Mesendoderm (in vitro differentiated cells): Measurements from ENCODE around the gene KBTBD6.
"Not testable (repeated sequence)": the region's sequence is repeated elsewhere in the genome, so short reads cannot be mapped to it uniquely, and the experiment has no call there.

Source experiments
- DNase-seq: peaks from one replicate; pipeline ENCODE4 v3.0.0; 2013
- H2AK5ac ChIP-seq: 2 replicates; pipeline ENCODE4 v1.6.1; 2013; ENCODE audit warnings: low read length, inconsistent platforms
- H2BK120ac ChIP-seq: 2 replicates; pipeline ENCODE4 v1.6.1; 2013; ENCODE audit warnings: low read depth, mild to moderate bottlenecking, low read length, moderate library complexity, mixed read lengths
- H2BK15ac ChIP-seq: replicated peaks from 2 replicates; pipeline ENCODE4 v1.6.1; 2013; ENCODE audit warnings: low read depth, mild to moderate bottlenecking, moderate library complexity
- H2BK5ac ChIP-seq: 2 replicates; pipeline ENCODE4 v1.6.1; 2013; ENCODE audit warnings: low read length, inconsistent platforms
- H3K18ac ChIP-seq: 2 replicates; pipeline ENCODE4 v1.6.1; 2013; ENCODE audit warnings: mild to moderate bottlenecking, low read length, mixed read lengths
- H3K23ac ChIP-seq: one replicate; pipeline ENCODE4 v1.6.1; 2013; ENCODE audit warnings: low read length
- H3K27ac ChIP-seq: 2 replicates; pipeline ENCODE4 v1.5.1; 2013; ENCODE audit warnings: low read depth, mild to moderate bottlenecking, inconsistent platforms, low read length, moderate library complexity
- H3K27me3 ChIP-seq: 2 replicates; pipeline ENCODE4 v1.6.1; 2013; ENCODE audit warnings: low read length, control low read depth, mild to moderate bottlenecking, inconsistent platforms; ENCODE audit not compliant: insufficient read depth, poor library complexity
- H3K36me3 ChIP-seq: 2 replicates; pipeline ENCODE4 v1.6.1; 2013; ENCODE audit warnings: low read length, inconsistent platforms; ENCODE audit not compliant: control insufficient read depth, insufficient read depth
- H3K4ac ChIP-seq: one replicate; pipeline ENCODE4 v1.6.1; 2013; ENCODE audit warnings: low read depth, mild to moderate bottlenecking, low read length, moderate library complexity
- H3K4me1 ChIP-seq: 2 replicates; pipeline ENCODE4 v1.6.1; 2013; ENCODE audit warnings: low read depth, low read length, inconsistent platforms; ENCODE audit not compliant: control insufficient read depth
- H3K4me2 ChIP-seq: 2 replicates; pipeline ENCODE4 v1.6.1; 2013; ENCODE audit warnings: low read length
- H3K4me3 ChIP-seq: 2 replicates; pipeline ENCODE4 v1.5.1; 2013; ENCODE audit warnings: mild to moderate bottlenecking, low read length
- H3K56ac ChIP-seq: one replicate; pipeline ENCODE4 v1.6.1; 2013; ENCODE audit warnings: low read length
- H3K79me1 ChIP-seq: 2 replicates; pipeline ENCODE4 v1.6.1; 2013; ENCODE audit warnings: low read length, inconsistent platforms
- H3K79me2 ChIP-seq: 2 replicates; pipeline ENCODE4 v1.6.1; 2013; ENCODE audit warnings: mild to moderate bottlenecking, low read length; ENCODE audit not compliant: control insufficient read depth, insufficient read depth
- H3K9ac ChIP-seq: 2 replicates; pipeline ENCODE4 v1.6.1; 2013; ENCODE audit warnings: low read length, inconsistent platforms
- H4K5ac ChIP-seq: one replicate; pipeline ENCODE4 v1.6.1; 2013; ENCODE audit warnings: low read length
- H4K8ac ChIP-seq: one replicate; pipeline ENCODE4 v1.6.1; 2013; ENCODE audit warnings: low read depth, mild to moderate bottlenecking, control low read depth, low read length, moderate library complexity
- WGBS: extraction: QIAGEN DNeasy Blood & Tissue Kit; methylation state at CpG from one replicate; pipeline ENCODE4 v1.1.7; 2013; ENCODE audit warnings: low lambda C conversion rate, missing lambda C conversion rate; ENCODE audit not compliant: insufficient coverage; ENCODE audit errors: extremely low coverage; 5-methylcytosine and 5-hydroxymethylcytosine counted together

Gene KBTBD6

GRCh38 chr13:41175576-41175975, 43.0 kb upstream of the KBTBD6 start:
- not testable (repeated sequence) for H4K8ac ChIP-seq, H3K18ac ChIP-seq, H3K79me2 ChIP-seq, H3K27me3 ChIP-seq, DNase-seq, H2BK15ac ChIP-seq, H3K4ac ChIP-seq, H4K5ac ChIP-seq, H3K56ac ChIP-seq, H2AK5ac ChIP-seq, H3K23ac ChIP-seq, H3K4me3 ChIP-seq, H3K4me1 ChIP-seq, H3K79me1 ChIP-seq, H3K27ac ChIP-seq, H2BK120ac ChIP-seq, H3K4me2 ChIP-seq, H3K9ac ChIP-seq, H2BK5ac ChIP-seq, H3K36me3 ChIP-seq
- WGBS: no CpG with 5 or more reads among the region's 8 CpGs

GRCh38 chr13:41162151-41162550, 29.5 kb upstream of the KBTBD6 start:
- no peak for DNase-seq
- H3K79me2 ChIP-seq: no peaks in the 10 kb centered on the region
- no peaks in the 10 kb centered on the region for H3K4me1 ChIP-seq

GRCh38 chr13:41159174-41159573, 26.6 kb upstream of the KBTBD6 start:
- Histone ChIP-seq H2BK5ac (no peak overlapping the region), H3K9ac (no peak overlapping the region), H3K18ac (no peak overlapping the region), H2BK120ac (no peak overlapping the region), H3K4ac (no peak overlapping the region), H3K27me3 (no peaks in the 10 kb centered on the region), H3K4me3 (no peak overlapping the region), H3K79me2 (no peaks in the 10 kb centered on the region), H3K56ac (no peak overlapping the region), H4K5ac (no peak overlapping the region), H2BK15ac (no peak overlapping the region), H3K36me3 (no peaks in the 10 kb centered on the region), H3K23ac (no peak overlapping the region), H3K79me1 (no peaks in the 10 kb centered on the region), H3K4me1 (no peaks in the 10 kb centered on the region), H3K4me2 (no peak overlapping the region), H3K27ac (no peak overlapping the region), H4K8ac (no peak overlapping the region), H2AK5ac (no peak overlapping the region)
- DNase-seq: no peak

More at GRCh38 chr13:41162151-41162550, 29.5 kb upstream of the KBTBD6 start:
- Histone ChIP-seq H3K4me2 (no peak overlapping the region), H3K4ac (no peak overlapping the region), H2BK15ac (no peak overlapping the region), H3K56ac (no peak overlapping the region), H2BK5ac (no peak overlapping the region), H3K18ac (no peak overlapping the region), H4K5ac (no peak overlapping the region), H3K79me1 (no peaks in the 10 kb centered on the region), H3K4me3 (no peak overlapping the region), H4K8ac (no peak overlapping the region), H3K23ac (no peak overlapping the region), H3K27me3 (no peaks in the 10 kb centered on the region), H3K36me3 (no peaks in the 10 kb centered on the region), H2BK120ac (no peak overlapping the region), H3K27ac (no peak overlapping the region), H3K9ac (no peak overlapping the region), H2AK5ac (no peak overlapping the region)
- WGBS: no CpG with 5 or more reads among the region's 3 CpGs

GRCh38 chr13:41157048-41157717, 24.6 kb upstream of the KBTBD6 start:
- Histone ChIP-seq H4K5ac (no peak overlapping the region), H3K56ac (no peak overlapping the region), H3K27me3 (no peaks in the 10 kb centered on the region), H2BK15ac (no peak overlapping the region), H2BK5ac (no peak overlapping the region), H4K8ac (no peak overlapping the region), H3K23ac (no peak overlapping the region), H3K36me3 (no peaks in the 10 kb centered on the region), H3K4me3 (no peak overlapping the region), H3K18ac (no peak overlapping the region), H3K79me2 (no peaks in the 10 kb centered on the region), H3K79me1 (no peaks in the 10 kb centered on the region), H2AK5ac (no peak overlapping the region), H3K9ac (no peak overlapping the region), H3K4ac (no peak overlapping the region), H3K4me2 (no peak overlapping the region), H3K4me1 (no peaks in the 10 kb centered on the region), H3K27ac (no peak overlapping the region), H2BK120ac (no peak overlapping the region)
- no CpG with 5 or more reads among the region's 4 CpGs for WGBS
- DNase-seq: no peak

DNA sequence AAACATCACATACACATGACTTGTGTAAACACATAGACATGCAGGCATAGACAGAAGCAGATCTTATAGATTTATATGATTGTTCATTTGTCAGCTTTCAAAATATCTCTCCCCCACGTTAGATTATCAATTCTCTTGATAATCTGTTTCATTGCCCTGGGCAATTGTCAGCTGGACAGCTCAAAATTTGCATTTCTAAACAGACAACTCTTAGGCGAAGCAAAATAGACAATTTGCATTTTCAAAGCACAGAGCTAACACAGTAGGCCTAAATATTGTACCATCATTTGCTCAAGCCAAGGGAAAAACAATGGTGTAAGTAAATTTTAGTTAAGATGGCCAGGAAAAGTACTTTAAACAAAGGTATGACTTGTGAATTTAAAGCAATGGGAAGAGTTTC, 24.0 kb upstream of the KBTBD6 start:
- Histone ChIP-seq H2AK5ac (no peak overlapping the region), H3K36me3 (no peaks in the 10 kb centered on the region), H2BK5ac (no peak overlapping the region), H2BK15ac (no peak overlapping the region), H3K4me2 (no peak overlapping the region), H3K27ac (no peak overlapping the region), H3K4me3 (no peak overlapping the region), H3K4ac (no peak overlapping the region), H3K79me2 (no peaks in the 10 kb centered on the region), H3K23ac (no peak overlapping the region), H4K8ac (no peak overlapping the region), H3K56ac (no peak overlapping the region), H3K27me3 (no peaks in the 10 kb centered on the region), H3K9ac (no peak overlapping the region), H2BK120ac (no peak overlapping the region), H4K5ac (no peak overlapping the region), H3K79me1 (no peaks in the 10 kb centered on the region), H3K4me1 (no peaks in the 10 kb centered on the region), H3K18ac (no peak overlapping the region)
- no peak for DNase-seq
- no CpG with 5 or more reads among the region's 2 CpGs for WGBS

GRCh38 chr13:41154042-41154441, 21.4 kb upstream of the KBTBD6 start:
- no peaks in the 10 kb centered on the region for H3K27me3 ChIP-seq
- H3K23ac ChIP-seq: no peak overlapping the region
- H3K79me1 ChIP-seq: no peaks in the 10 kb centered on the region
- no peaks in the 10 kb centered on the region for H3K4me1 ChIP-seq
- no peak overlapping the region for H3K4me3 ChIP-seq
- no peak overlapping the region for H2BK120ac ChIP-seq
- no peak overlapping the region for H2AK5ac ChIP-seq
- no peak overlapping the region for H2BK15ac ChIP-seq
- no peaks in the 10 kb centered on the region for H3K79me2 ChIP-seq
- no peak overlapping the region for H4K8ac ChIP-seq
- H3K4me2 ChIP-seq: no peak overlapping the region
- H3K56ac ChIP-seq: no peak overlapping the region
- H2BK5ac ChIP-seq: no peak overlapping the region
- no peak overlapping the region for H3K9ac ChIP-seq
- DNase-seq: no peak
- no peak overlapping the region for H4K5ac ChIP-seq
- H3K18ac ChIP-seq: no peak overlapping the region
- no peak overlapping the region for H3K27ac ChIP-seq
- H3K4ac ChIP-seq: no peak overlapping the region
- no peaks in the 10 kb centered on the region for H3K36me3 ChIP-seq
